ENCODE results near the gene MICAL3.

Gene MICAL3

DNA sequence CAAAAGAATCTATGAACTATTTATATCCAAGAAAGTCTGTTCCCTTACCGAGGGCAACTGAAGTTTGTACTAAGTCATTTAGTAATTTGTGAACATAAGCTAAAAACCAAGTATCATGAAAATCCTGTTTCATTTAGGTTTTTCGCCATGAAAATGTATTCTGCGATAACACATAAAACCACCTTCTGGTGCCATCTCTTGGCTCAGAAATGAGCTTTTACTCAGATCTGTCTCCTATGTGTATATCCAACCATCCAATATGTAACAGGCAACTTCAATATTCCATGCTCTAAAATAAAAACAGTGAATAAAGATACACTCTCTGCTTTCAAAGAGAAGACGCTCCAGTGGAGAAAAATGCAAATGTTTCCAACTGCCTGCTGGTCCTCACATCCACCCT lies 132.0 kb downstream of the MICAL3 start:
- TF ChIP-seq, protein P1, sequence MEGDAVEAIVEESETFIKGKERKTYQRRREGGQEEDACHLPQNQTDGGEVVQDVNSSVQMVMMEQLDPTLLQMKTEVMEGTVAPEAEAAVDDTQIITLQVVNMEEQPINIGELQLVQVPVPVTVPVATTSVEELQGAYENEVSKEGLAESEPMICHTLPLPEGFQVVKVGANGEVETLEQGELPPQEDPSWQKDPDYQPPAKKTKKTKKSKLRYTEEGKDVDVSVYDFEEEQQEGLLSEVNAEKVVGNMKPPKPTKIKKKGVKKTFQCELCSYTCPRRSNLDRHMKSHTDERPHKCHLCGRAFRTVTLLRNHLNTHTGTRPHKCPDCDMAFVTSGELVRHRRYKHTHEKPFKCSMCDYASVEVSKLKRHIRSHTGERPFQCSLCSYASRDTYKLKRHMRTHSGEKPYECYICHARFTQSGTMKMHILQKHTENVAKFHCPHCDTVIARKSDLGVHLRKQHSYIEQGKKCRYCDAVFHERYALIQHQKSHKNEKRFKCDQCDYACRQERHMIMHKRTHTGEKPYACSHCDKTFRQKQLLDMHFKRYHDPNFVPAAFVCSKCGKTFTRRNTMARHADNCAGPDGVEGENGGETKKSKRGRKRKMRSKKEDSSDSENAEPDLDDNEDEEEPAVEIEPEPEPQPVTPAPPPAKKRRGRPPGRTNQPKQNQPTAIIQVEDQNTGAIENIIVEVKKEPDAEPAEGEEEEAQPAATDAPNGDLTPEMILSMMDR (IDR thresholded peaks at IDR 0.05; ENCODE audit: low read depth, low read length): no peak
- in situ Hi-C loops (cut with HindIII; ENCODE audit: low sequenced_read_pairs): no loop called here
- no peak for DNase-seq (ENCODE audit: low read depth, low spot score)
- no peak overlapping the region for H3K4me3 ChIP-seq (ENCODE audit: low read depth, low read length)

DNA sequence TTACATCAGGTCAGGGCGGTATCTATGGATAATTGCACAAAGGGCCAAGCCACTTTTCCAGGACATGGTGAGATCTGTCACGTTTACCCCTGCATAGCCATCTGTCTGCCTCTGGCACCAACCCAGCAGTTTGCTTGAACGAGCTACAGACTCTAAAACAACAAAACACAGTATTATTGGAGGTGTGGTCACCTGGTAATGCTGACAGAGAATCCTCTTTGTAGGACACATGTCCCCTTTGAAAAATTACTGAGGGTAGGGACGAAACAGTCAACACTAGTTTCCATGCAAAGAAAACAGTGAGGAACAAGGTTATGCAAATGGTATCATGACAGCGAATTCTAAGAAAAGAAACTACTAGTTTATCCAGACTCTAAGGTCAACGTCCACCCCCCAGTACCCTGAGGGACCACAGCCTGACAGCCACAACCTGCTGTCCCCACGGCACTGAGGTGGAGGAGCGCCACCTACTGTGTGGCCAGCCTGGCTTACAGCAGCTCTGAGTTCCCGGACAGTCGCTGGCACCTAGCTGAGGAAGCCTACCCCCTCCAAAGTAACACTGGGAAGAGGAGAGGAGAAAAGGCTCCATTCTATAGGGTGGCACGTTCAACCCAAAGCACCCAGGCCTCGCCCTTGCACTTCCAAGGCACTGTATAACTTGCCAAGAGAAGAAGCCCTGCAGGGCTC lies 132.7 kb downstream of the MICAL3 start:
- H3K4me3 ChIP-seq (ENCODE audit: low read depth, low read length): no peak overlapping the region
- no peak for DNase-seq (ENCODE audit: low read depth, low spot score)
- in situ Hi-C loops (cut with HindIII; ENCODE audit: low sequenced_read_pairs): no loop called here
- TF ChIP-seq, protein P1 (IDR thresholded peaks at IDR 0.05; ENCODE audit: low read depth, low read length): peak; percentile 52

DNA sequence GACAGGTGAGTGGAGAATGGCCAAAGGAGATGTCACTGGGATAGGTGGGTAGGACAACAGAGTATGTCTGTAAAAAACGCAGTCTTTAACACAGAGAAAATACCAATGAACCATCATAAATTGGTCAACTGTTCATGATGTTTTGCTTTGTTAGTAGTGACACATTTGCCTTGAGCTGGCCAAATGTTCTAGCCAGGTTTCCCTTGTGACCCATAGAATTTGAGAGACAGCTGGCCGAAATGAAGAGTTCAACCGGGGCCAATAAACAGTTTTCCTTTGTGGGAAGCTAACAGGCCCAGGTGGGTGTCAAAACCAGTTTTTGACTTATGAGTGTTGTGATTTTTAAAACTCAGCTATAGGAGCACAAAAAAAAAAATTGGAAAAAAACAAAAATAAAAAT lies 133.5 kb downstream of the MICAL3 start:
- no peak for DNase-seq (ENCODE audit: low read depth, low spot score)
- H3K4me3 ChIP-seq (ENCODE audit: low read depth, low read length): no peak overlapping the region
- in situ Hi-C loops (cut with HindIII; ENCODE audit: low sequenced_read_pairs): no loop called here
- TF ChIP-seq, protein P1 (IDR thresholded peaks at IDR 0.05; ENCODE audit: low read depth, low read length): no peak

DNA sequence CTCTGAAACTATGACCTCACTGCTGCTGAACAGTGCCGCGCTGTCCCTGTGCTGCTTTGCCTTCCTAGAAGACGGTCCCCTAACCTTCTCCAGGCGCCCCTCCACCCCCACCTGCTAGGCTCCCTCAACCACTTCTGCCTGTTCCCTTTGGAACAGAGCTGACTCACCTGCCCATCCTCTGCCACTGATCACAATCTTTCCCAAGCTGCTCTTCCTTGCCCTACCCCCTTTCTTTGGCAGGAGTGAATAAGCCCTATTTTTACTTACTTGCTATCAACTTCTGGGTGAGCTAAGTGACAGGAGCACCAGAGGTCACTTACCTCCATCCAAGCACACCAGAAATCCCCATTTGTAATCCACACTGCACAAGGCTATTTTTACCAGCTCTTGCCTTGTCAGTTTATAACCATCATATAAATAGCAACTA lies 134.1 kb downstream of the MICAL3 start:
- no peak overlapping the region for H3K4me3 ChIP-seq (ENCODE audit: low read depth, low read length)
- TF ChIP-seq, protein P1 (IDR thresholded peaks at IDR 0.05; ENCODE audit: low read depth, low read length): no peak
- DNase-seq (ENCODE audit: low read depth, low spot score): no peak
- in situ Hi-C loops (cut with HindIII; ENCODE audit: low sequenced_read_pairs): no loop called here

DNA sequence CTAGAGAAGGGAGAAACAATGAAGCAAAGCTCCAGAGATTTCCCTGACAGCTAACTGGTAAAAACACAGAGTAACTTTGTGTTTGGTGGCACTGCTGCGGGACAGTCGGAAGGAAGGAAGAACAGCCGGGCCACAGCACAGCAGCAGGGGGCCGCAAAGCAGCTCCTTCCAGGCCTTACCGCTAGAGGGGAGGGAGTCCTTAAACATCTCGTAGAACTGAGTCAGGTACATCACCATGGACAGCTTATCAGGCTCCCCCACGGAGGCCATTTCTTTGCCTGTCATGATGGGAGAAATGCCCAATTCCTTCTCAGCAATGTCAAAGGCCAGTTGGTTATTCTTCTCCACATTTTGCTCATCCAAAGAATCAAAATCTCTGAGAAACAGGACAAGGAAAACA lies 135.5 kb downstream of the MICAL3 start:
- in situ Hi-C loops (cut with HindIII; ENCODE audit: low sequenced_read_pairs): no loop called here
- TF ChIP-seq, protein P1 (IDR thresholded peaks at IDR 0.05; ENCODE audit: low read depth, low read length): peak; percentile 62
- H3K4me3 ChIP-seq (ENCODE audit: low read depth, low read length): no peak overlapping the region
- peak; percentile 14 for DNase-seq (ENCODE audit: low read depth, low spot score)

DNA sequence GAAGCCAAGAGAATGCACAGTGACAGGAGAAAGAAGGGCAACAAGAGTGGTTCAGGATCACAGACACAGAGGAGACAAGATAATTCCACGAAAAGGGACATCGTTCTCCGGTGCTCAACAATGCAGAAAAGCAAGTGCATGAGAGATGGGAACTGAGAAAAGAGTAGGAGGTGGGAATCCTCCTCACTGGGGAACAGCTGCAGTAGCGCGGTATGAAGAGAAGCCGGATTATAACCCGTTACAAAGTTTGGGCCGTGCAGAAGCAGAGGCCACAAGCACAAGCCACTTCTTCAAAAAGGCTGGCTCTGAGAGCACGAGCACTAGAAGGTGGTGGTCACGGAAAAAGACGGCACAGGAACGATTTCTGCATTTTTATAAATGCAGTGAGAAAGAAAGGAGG lies 135.9 kb downstream of the MICAL3 start:
- no peak overlapping the region for H3K4me3 ChIP-seq (ENCODE audit: low read depth, low read length)
- DNase-seq (ENCODE audit: low read depth, low spot score): no peak
- TF ChIP-seq, protein P1 (IDR thresholded peaks at IDR 0.05; ENCODE audit: low read depth, low read length): no peak
- in situ Hi-C loops (cut with HindIII; ENCODE audit: low sequenced_read_pairs): no loop called here

Data from astrocyte of the spinal cord (primary cell).